Kidney epithelial cell (primary cell): ENCODE results near the gene LRRC49. TPM values are rescaled to one million over a fixed set of nuclear protein-coding genes. Genes with fewer than 3 reads are reported as not detected.
"Not testable (repeated sequence)": the region's sequence is repeated elsewhere in the genome, so short reads cannot be mapped to it uniquely, and the experiment has no call there.

ENCODE experiments used
- DNase-seq: peaks from one replicate; pipeline ENCODE4 v3.0.0-alpha.2; 2010; ENCODE audit warnings: low read depth
- H3K27me3 ChIP-seq: 2 replicates; pipeline ENCODE4 v1.6.0; 2011; ENCODE audit warnings: low read length; ENCODE audit not compliant: control insufficient read depth, insufficient read depth
- H3K36me3 ChIP-seq: 2 replicates; pipeline ENCODE4 v1.5.1; 2011; ENCODE audit warnings: low read length; ENCODE audit not compliant: control insufficient read depth, insufficient read depth
- H3K4me3 ChIP-seq: 2 replicates; pipeline ENCODE4 v1.5.1; 2011; ENCODE audit warnings: low read depth, mild to moderate bottlenecking, control low read depth, low read length
- CTCF ChIP-seq: IDR thresholded peaks from 2 replicates; pipeline ENCODE4 v1.5.1; 2011; ENCODE audit warnings: mild to moderate bottlenecking, moderate library complexity, low read length, control low read depth, inconsistent platforms; ENCODE audit not compliant: insufficient read depth, poor library complexity, severe bottlenecking
- total RNA-seq: library from RNA; depleted of rRNA; stranded (reverse); fragments of >200 nt; gene quantifications from 2 replicates; pipeline ENCODE4 v1.2.3, GENCODE V29; 2015

Gene LRRC49
- total RNA-seq, 1 donor from 2014 or later: 62.0 TPM

DNA sequence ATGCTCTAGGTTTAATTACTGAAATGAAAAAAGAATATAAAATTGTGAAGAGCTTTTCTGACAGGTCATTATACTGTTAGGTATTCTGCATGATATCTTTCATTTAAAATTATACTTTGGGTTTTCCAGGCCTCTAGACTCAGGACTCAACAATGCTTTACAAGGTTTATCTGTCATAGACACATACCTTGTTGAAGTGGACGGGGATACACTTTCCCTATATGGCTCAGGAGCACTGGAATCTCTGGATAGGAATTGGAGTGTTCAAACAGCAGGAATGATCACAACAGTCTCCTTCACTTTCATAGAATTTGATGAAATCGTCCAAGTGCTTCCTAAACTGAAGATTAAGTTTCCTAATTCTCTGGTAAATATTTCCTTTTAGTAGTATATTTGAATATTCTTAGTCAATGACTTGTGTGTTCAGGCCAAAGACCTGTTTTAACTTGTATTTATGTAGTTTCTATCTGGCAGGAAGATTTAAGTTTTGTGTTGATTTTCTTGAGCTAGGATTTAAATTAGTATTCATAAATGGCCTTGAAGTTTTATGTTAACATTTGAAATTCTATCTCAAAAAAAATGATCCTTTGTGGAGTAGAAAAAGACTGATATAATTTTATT is 115.7 kb downstream of the LRRC49 start:
- DNase-seq: no peak
- TF ChIP-seq CTCF: no peak
- Histone ChIP-seq H3K4me3 (no peak overlapping the region), H3K27me3 (no peaks in the 10 kb centered on the region), H3K36me3 (no peaks in the 10 kb centered on the region)

GRCh38 chr15:71010472-71010871 is 117.8 kb downstream of the LRRC49 start:
- Histone ChIP-seq H3K4me3 (no peak overlapping the region), H3K27me3 (no peaks in the 10 kb centered on the region), H3K36me3 (no peaks in the 10 kb centered on the region)
- no peak for TF ChIP-seq CTCF
- DNase-seq: no peak

GRCh38 chr15:71010997-71011396 is 118.4 kb downstream of the LRRC49 start:
- H3K36me3 ChIP-seq: no peaks in the 10 kb centered on the region
- DNase-seq: no peak
- TF ChIP-seq CTCF: no peak
- H3K27me3 ChIP-seq: no peaks in the 10 kb centered on the region
- H3K4me3 ChIP-seq: no peak overlapping the region

DNA sequence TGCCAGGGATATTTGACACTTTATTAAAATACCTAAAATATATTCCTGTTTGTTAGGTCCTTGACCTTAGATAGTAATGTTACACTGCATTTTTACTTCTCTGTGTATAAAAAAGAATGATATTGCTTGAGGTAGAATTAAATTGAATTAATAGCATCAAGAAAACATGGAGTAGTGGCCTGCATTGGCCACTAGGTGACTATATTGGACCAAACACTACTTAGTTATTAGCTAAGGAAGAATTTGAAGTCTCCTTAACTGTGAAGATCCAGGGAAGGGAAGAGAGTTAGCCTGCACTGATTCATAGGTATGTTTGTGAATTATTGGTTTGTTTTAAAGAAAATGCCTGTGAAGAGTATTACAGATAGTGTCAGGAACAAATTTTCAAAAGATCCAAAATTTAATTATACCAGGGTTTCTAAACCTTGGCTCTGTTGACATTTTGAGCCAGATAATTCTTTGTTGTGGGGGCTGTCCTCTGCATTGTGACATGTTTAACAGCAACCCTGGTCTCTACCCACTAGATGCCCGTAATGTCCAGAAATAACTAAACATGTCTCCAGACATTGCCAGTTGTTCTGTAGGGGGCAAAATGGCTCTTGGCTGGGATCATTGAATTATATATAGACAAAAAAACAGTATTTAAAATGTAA is 119.0 kb downstream of the LRRC49 start:
- Histone ChIP-seq H3K27me3 (no peaks in the 10 kb centered on the region), H3K36me3 (no peaks in the 10 kb centered on the region), H3K4me3 (no peak overlapping the region)
- TF ChIP-seq CTCF: peak; percentile 82
- DNase-seq: peak; percentile 31

GRCh38 chr15:71013446-71013845 is 120.8 kb downstream of the LRRC49 start:
- DNase-seq: no peak
- no peak for TF ChIP-seq CTCF
- no peaks in the 10 kb centered on the region for H3K27me3 ChIP-seq
- no peaks in the 10 kb centered on the region for H3K36me3 ChIP-seq
- no peak overlapping the region for H3K4me3 ChIP-seq

GRCh38 chr15:71015342-71015741 is 122.7 kb downstream of the LRRC49 start:
- TF ChIP-seq CTCF: no peak
- DNase-seq: no peak
- H3K4me3 ChIP-seq: no peak overlapping the region
- no peaks in the 10 kb centered on the region for H3K36me3 ChIP-seq
- no peaks in the 10 kb centered on the region for H3K27me3 ChIP-seq

GRCh38 chr15:71031232-71031631 is 138.6 kb downstream of the LRRC49 start:
- H3K27me3 ChIP-seq, DNase-seq, H3K36me3 ChIP-seq, H3K4me3 ChIP-seq: not testable (repeated sequence)

DNA sequence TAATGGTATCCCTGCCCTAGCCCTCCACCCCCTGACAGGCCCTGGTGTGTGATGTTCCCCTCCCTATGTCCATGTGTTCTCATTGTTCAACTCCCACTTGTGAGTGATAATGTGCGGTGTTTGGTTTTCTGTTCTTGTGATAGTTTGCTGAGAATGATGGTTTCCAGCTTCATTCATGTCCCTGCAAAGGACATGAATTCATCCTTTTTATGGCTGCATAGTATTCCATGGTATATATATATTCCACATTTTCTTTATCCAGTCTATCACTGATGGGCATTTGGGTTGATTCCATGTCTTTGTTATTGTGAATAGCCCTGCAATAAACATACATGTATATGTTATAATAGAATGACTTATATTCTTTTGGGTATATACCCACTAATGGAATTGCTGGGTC is 142.9 kb downstream of the LRRC49 start:
- not testable (repeated sequence) for H3K36me3 ChIP-seq, DNase-seq, H3K27me3 ChIP-seq, H3K4me3 ChIP-seq
